ENCODE results near the gene NFKB2.
A peak's percentile ranks its signal among the peaks of the same experiment; 100 is the strongest.

The NFKB2 gene

GRCh38 chr10:102400076-102400475 is 4.6 kb downstream of the NFKB2 start:
- no peak for TF ChIP-seq CTCF (IDR thresholded peaks at IDR 0.05)
- Histone ChIP-seq H3K27me3 (peaks cover under 1% of the 10 kb centered on the region), H3K9me3 (no peaks in the 10 kb centered on the region), H3K4me1 (ENCODE audit: control insufficient read depth in 1 of 2, insufficient read depth in 1 of 2, low read depth in 1 of 2, low read length in 1 of 2) (peaks cover 30 to 32% of the 10 kb centered on the region in 2 experiments), H3K4me3 (ENCODE audit: low read depth in 1 of 2, low read length in 1 of 2) (no peak overlapping the region), H3K27ac (peak overlapping the region; percentile 93), H3K36me3 (peaks cover 73% of the 10 kb centered on the region)

- no peak for TF ChIP-seq CTCF (IDR thresholded peaks at IDR 0.05)
- Histone ChIP-seq H3K4me1 (ENCODE audit: control insufficient read depth in 1 of 2, insufficient read depth in 1 of 2, low read depth in 1 of 2, low read length in 1 of 2) (peaks cover 30 to 32% of the 10 kb centered on the region in 2 experiments), H3K36me3 (peaks cover 73% of the 10 kb centered on the region), H3K27me3 (peaks cover 8% of the 10 kb centered on the region), H3K27ac (no peak overlapping the region), H3K9me3 (no peaks in the 10 kb centered on the region), H3K4me3 (ENCODE audit: low read depth in 1 of 2, low read length in 1 of 2) (no peak overlapping the region)
Observed at GRCh38 chr10:102400598-102401341, 5.3 kb downstream of the NFKB2 start.

- H3K36me3 ChIP-seq, result peaks cover 71% of the 10 kb centered on the region
- peaks cover 13% of the 10 kb centered on the region for H3K27me3 ChIP-seq
- no peak overlapping the region for H3K4me3 ChIP-seq (ENCODE audit: low read depth in 1 of 2, low read length in 1 of 2)
- H3K9me3 ChIP-seq, result no peaks in the 10 kb centered on the region
- H3K4me1 ChIP-seq (ENCODE audit: control insufficient read depth in 1 of 2, insufficient read depth in 1 of 2, low read depth in 1 of 2, low read length in 1 of 2), result peaks cover 26 to 27% of the 10 kb centered on the region in 2 experiments
- no peak for TF ChIP-seq CTCF (IDR thresholded peaks at IDR 0.05)
- H3K27ac ChIP-seq, result no peak overlapping the region
Observed at GRCh38 chr10:102401342-102401654, 5.8 kb downstream of the NFKB2 start.

GRCh38 chr10:102401735-102402511 is 6.4 kb downstream of the NFKB2 start:
- H3K4me1 ChIP-seq (ENCODE audit: control insufficient read depth in 1 of 2, insufficient read depth in 1 of 2, low read depth in 1 of 2, low read length in 1 of 2), result peaks cover 19 to 20% of the 10 kb centered on the region in 2 experiments
- no peak for TF ChIP-seq CTCF (IDR thresholded peaks at IDR 0.05)
- H3K9me3 ChIP-seq, result no peaks in the 10 kb centered on the region
- peaks cover 65% of the 10 kb centered on the region for H3K36me3 ChIP-seq
- H3K27ac ChIP-seq, result no peak overlapping the region
- H3K4me3 ChIP-seq (ENCODE audit: low read depth in 1 of 2, low read length in 1 of 2), result no peak overlapping the region
- H3K27me3 ChIP-seq, result peaks cover 16% of the 10 kb centered on the region

GRCh38 chr10:102402512-102402896 is 7.0 kb downstream of the NFKB2 start:
- peaks cover 17 to 20% of the 10 kb centered on the region in 2 experiments for H3K4me1 ChIP-seq (ENCODE audit: control insufficient read depth in 1 of 2, insufficient read depth in 1 of 2, low read depth in 1 of 2, low read length in 1 of 2)
- no peak overlapping the region for H3K27ac ChIP-seq
- no peak overlapping the region for H3K4me3 ChIP-seq (ENCODE audit: low read depth in 1 of 2, low read length in 1 of 2)
- H3K9me3 ChIP-seq, result no peaks in the 10 kb centered on the region
- no peak for TF ChIP-seq CTCF (IDR thresholded peaks at IDR 0.05)
- peaks cover 22% of the 10 kb centered on the region for H3K27me3 ChIP-seq
- H3K36me3 ChIP-seq, result peaks cover 59% of the 10 kb centered on the region

All from neutrophil (primary cell).